Dendritic cell treated with granulocyte-macrophage colony-stimulating factor and Interleukin-4, amounts not matched to agents 40 ng/mL and 50 ng/mL, for 4 days (primary cell): ENCODE data around the gene EPB41L4B.
"Not testable (repeated sequence)": the region's sequence is repeated elsewhere in the genome, so short reads cannot be mapped to it uniquely, and the experiment has no call there.

Source experiments
- H3K27ac Mint-ChIP-seq: one replicate; pipeline ENCODE4 v1.8.0; 2022; ENCODE audit warnings: mild to moderate bottlenecking, mixed read lengths
- H3K27me3 Mint-ChIP-seq: one replicate; pipeline ENCODE4 v1.8.0; 2022; ENCODE audit warnings: mild to moderate bottlenecking, mixed read lengths
- H3K36me3 Mint-ChIP-seq: one replicate; pipeline ENCODE4 v1.8.0; 2022; ENCODE audit warnings: low read depth, mixed read lengths
- H3K4me1 Mint-ChIP-seq: one replicate; pipeline ENCODE4 v1.8.0; 2022; ENCODE audit warnings: low read depth, mixed read lengths
- H3K4me3 Mint-ChIP-seq: one replicate; pipeline ENCODE4 v1.8.0; 2022; ENCODE audit warnings: mild to moderate bottlenecking, moderate library complexity, mixed read lengths
- H3K9me3 Mint-ChIP-seq: one replicate; pipeline ENCODE4 v1.8.0; 2022; ENCODE audit warnings: mixed read lengths
- intact Hi-C: fragments of 100-400 bp; cut with micrococcal nuclease; formaldehyde crosslinking; loops from one replicate; pipeline ENCODE4 v1.15.0; 2022

Gene EPB41L4B

DNA sequence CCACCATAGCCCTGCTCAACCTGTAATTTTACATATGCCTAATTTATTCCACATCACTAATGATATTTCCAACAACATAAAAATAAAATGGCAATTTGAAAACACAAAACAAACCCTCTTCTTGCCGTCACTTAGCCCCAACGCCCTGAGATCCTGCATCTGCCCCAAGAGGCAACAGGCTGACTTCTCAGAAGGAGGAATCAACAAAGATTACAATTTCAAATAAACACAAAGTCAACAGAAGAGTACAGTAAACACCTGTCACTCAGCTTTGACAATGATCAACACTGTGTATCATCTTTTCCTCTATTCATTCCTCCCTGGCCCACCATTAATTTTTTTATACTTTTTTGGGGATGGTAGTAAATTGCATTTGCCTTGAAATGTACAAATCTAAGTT lies 19.8 kb downstream of the EPB41L4B start:
- H3K9me3 Mint-ChIP-seq: no peaks in the 10 kb centered on the region
- no peaks in the 10 kb centered on the region for H3K4me1 Mint-ChIP-seq
- H3K27me3 Mint-ChIP-seq: peaks cover 23% of the 10 kb centered on the region
- no peak overlapping the region for H3K27ac Mint-ChIP-seq
- intact Hi-C loops: no loop called here
- no peaks in the 10 kb centered on the region for H3K36me3 Mint-ChIP-seq
- no peak overlapping the region for H3K4me3 Mint-ChIP-seq

DNA sequence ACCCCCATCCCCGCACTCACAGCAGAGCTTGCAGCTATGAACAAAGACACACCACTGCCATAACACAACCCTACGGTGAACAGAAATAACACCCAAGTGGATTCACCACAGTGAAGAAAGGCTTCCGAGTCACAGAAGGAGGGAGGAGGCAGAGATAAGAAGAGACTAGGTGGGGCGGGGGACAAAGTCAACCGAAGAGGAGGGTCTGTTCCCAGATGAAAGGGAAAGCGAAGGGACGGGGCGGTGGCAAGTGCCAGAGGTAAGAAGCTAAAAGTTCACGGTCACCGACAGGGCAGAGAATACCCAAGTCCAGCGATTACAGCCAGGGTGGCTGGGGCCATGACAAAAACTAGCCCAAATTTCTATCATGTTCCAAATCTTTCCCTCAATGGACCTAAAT lies 21.0 kb downstream of the EPB41L4B start:
- intact Hi-C loops: no loop called here
- Mint-ChIP-seq H3K4me3 (no peak overlapping the region), H3K4me1 (no peaks in the 10 kb centered on the region), H3K36me3 (no peaks in the 10 kb centered on the region), H3K27ac (no peak overlapping the region), H3K27me3 (peaks cover 25% of the 10 kb centered on the region), H3K9me3 (no peaks in the 10 kb centered on the region)

DNA sequence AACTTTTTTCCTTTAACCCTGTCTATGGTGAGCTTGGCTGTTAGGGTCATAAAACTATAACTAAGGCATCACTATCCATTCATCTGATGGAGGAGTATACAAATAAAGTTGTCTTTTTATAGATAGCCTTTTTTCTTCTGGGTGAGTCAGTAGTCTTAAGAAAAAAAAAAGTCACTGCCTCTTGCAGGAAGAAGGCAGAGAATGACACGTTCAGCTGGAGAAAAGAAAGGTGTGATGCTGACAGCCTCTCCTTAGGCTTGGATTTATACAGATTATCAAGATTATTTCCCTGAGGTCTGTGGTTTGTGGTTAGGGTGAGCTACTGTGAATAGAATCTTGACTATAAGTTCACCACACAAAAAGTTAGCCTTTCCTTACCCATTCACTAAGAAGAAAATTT lies 23.0 kb downstream of the EPB41L4B start:
- Mint-ChIP-seq H3K4me3 (no peak overlapping the region), H3K9me3 (no peaks in the 10 kb centered on the region), H3K27me3 (peaks cover 22% of the 10 kb centered on the region), H3K27ac (no peak overlapping the region), H3K4me1 (no peaks in the 10 kb centered on the region), H3K36me3 (no peaks in the 10 kb centered on the region)
- intact Hi-C loops: no loop called here

DNA sequence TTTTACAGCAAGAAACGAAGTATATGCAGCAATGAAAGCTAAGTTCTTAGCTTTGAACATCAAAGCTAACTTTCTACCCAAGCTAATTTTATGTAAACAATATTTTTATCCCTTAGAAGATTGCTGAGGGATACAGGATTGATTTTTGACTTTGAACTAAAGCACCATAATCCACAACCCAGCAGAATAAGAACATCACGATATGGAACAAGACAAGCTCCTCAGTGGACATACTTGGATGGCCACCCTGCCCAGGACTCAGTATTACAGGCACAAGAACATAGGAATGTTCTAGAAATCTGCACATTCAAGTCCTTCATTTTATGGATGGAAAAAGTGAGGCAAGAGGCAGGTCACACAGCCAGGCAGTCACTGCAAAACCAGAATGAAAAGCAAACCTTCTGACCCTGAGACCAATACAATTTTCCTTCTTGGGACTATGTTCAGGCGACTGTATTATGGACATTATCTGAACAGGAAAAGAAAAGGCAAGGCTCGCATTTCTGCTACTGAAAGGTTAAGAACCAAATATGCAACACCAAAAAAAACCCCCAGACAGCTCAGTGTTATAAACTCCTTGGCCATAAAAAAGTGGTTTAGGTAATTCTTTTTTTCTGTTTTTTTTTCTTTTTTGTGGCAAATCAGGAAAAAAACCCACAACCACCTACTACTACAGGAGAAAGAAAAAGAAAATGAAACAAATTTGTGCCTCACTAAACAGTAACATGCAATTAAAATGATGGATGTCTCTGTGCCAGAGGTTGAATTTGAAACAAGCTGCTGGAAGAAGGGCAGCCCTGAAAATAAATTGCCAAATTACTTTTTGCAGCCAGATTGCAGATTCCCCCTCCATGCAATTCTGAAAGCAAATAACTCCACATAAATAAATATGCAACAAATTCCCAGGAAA lies 25.4 kb downstream of the EPB41L4B start:
- Mint-ChIP-seq H3K27me3 (peaks cover 12% of the 10 kb centered on the region), H3K27ac (no peak overlapping the region), H3K9me3 (no peaks in the 10 kb centered on the region), H3K36me3 (no peaks in the 10 kb centered on the region), H3K4me1 (no peaks in the 10 kb centered on the region), H3K4me3 (no peak overlapping the region)
- intact Hi-C loops: no loop called here

DNA sequence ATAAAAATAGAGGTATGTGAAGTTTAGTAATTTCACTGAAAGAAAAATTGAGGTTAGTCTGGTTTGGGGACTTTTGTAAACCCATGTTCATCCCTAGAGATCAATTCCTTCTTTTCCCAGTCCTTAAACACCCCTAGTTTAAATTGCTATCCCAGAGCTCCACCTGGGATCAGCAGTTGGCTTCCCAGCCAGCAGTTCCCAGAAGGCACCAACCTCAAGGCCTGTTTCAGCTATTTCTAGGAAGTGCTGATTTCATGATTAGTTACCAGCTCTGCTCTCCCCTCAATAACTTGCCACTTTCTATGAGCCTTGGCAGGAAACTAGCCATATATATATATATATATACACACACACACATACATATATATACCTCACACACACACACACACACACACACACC lies 30.5 kb downstream of the EPB41L4B start:
- no peaks in the 10 kb centered on the region for H3K4me1 Mint-ChIP-seq
- intact Hi-C loops: no loop called here
- no peaks in the 10 kb centered on the region for H3K36me3 Mint-ChIP-seq
- H3K27ac Mint-ChIP-seq: no peak overlapping the region
- no peak overlapping the region for H3K4me3 Mint-ChIP-seq
- peaks cover 5% of the 10 kb centered on the region for H3K27me3 Mint-ChIP-seq
- H3K9me3 Mint-ChIP-seq: no peaks in the 10 kb centered on the region

DNA sequence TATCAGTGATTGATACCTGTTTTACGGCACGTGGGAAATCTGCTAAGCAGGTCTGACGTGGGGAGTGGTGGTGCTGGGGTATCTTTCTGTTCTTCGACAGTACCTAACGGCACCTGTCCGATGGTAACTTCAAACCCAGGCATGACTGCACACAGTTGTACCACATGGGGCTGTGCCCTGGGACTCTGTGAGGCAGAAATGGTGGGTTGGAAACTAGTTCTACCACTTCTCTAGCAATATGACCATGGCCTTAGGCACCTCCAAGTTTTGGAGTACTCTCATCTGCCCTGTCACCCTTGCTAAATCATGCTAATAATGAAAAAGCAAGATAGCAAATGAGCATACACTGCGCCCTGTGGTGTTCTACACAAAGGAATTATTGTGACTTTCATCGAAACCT lies 30.9 kb downstream of the EPB41L4B start:
- no peaks in the 10 kb centered on the region for H3K36me3 Mint-ChIP-seq
- no peak overlapping the region for H3K4me3 Mint-ChIP-seq
- no peaks in the 10 kb centered on the region for H3K9me3 Mint-ChIP-seq
- no peak overlapping the region for H3K27ac Mint-ChIP-seq
- intact Hi-C loops: no loop called here
- peaks cover 4% of the 10 kb centered on the region for H3K27me3 Mint-ChIP-seq
- no peaks in the 10 kb centered on the region for H3K4me1 Mint-ChIP-seq

DNA sequence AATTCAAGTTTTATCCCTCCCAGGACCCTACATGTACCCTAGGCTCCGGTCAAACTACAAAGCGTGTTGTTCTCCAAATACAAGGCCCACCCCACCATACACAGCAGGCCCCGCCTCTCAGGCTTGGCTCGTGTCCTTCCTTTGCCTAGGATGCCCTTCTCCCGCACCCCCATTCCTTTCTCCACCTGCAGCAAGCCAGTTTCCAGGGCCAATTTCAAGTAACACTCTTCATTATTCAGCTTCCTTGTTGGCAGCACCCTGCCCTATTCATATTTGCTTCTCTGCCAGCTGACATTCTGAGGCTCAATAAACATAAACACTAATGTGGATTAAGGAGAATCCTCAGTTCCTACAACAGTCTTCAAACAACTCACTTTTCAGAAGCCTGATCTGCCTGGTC lies 31.7 kb downstream of the EPB41L4B start:
- Mint-ChIP-seq H3K4me3 (no peak overlapping the region), H3K36me3 (no peaks in the 10 kb centered on the region), H3K9me3 (no peaks in the 10 kb centered on the region), H3K27ac (no peak overlapping the region), H3K4me1 (no peaks in the 10 kb centered on the region), H3K27me3 (peaks cover 2% of the 10 kb centered on the region)
- intact Hi-C loops: no loop called here

DNA sequence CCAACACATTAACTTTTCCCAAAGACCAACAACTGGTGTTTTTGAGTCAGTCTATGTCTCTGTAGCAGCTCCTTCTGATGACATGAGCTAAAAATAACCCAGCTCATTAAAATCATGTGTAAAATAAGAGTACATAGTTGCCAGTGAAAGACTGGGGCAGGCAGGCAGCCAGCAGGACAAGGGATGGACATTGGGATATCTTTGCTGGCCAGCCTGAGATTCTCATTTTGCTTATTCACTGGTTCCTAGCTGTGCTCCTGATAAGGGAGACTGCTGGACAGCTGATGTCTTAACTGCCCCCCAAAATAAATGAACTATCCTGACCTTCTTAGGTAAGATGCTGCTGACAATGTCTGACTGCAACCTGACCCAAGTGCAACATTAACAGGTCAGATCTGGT lies 33.9 kb downstream of the EPB41L4B start:
- Mint-ChIP-seq H3K27me3 (peaks cover 6% of the 10 kb centered on the region), H3K4me1 (no peaks in the 10 kb centered on the region), H3K27ac (no peak overlapping the region), H3K4me3 (no peak overlapping the region), H3K9me3 (no peaks in the 10 kb centered on the region), H3K36me3 (no peaks in the 10 kb centered on the region)
- intact Hi-C loops: no loop called here

DNA sequence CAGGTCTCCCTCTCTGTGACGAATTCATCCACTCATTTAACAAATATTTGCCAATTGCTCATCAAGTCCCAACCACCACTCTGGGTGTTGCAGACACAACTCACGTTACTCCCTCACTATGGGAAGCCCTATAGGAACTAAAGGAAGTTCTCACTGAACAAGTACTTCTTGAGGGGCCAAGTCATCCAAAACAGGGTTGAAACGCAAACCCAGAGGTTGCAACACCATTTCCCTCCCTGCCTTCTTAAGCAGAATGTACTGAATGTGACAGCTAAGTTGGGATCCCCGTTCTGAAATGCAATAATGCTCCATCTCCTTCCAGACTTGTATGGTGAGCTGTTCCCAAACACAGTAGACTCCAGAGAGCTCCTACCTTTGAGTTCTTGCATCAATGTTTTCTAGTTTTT lies 34.3 kb downstream of the EPB41L4B start:
- Mint-ChIP-seq H3K36me3 (no peaks in the 10 kb centered on the region), H3K27me3 (peaks cover 6% of the 10 kb centered on the region), H3K4me3 (no peak overlapping the region), H3K27ac (no peak overlapping the region), H3K4me1 (no peaks in the 10 kb centered on the region), H3K9me3 (no peaks in the 10 kb centered on the region)
- intact Hi-C loops: no loop called here

DNA sequence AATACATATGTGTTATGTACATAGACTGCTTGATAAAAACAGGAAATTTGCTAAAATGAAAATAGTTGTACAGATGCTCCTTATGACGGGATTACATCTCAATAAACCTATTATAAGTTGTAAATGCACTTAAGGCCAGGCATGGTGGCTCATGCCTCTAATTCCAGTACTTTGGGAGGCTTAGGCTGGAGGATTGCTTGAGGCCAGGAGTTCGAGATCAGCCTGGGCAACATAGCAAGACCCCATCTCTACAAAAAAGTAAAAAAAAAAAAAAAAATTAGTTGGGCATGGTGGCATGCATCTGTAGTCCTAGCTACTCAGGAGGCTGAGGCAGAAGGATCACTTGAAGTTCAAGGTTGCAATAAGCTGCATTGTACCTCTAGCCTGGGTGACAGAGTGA lies 37.2 kb downstream of the EPB41L4B start:
- H3K4me3 Mint-ChIP-seq, H3K9me3 Mint-ChIP-seq, H3K27ac Mint-ChIP-seq, intact Hi-C loops, H3K4me1 Mint-ChIP-seq, H3K36me3 Mint-ChIP-seq: not testable (repeated sequence)
- peaks cover 13% of the 10 kb centered on the region for H3K27me3 Mint-ChIP-seq

DNA sequence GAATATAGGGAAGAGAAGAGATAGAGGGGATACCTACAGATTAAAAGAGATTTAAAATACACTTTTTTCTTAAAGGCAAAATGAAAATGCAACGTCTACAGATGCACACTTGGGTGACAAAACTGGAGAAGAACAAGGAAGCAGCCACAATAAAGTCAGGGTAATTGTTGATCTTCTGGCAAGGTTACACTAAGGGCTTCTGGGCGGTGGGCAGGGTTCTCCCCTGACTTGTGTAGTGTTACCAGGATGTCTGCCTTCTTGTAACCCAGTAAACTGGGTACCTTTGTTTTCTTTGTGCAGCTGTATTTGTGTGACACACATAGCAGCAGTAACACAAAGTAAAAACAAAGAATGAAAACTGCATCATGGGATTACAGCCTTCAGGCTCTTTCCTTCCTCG lies 37.8 kb downstream of the EPB41L4B start:
- H3K36me3 Mint-ChIP-seq: no peaks in the 10 kb centered on the region
- intact Hi-C loops: no loop called here
- no peaks in the 10 kb centered on the region for H3K4me1 Mint-ChIP-seq
- H3K9me3 Mint-ChIP-seq: no peaks in the 10 kb centered on the region
- H3K27ac Mint-ChIP-seq: no peak overlapping the region
- H3K27me3 Mint-ChIP-seq: peaks cover 14% of the 10 kb centered on the region
- no peak overlapping the region for H3K4me3 Mint-ChIP-seq

DNA sequence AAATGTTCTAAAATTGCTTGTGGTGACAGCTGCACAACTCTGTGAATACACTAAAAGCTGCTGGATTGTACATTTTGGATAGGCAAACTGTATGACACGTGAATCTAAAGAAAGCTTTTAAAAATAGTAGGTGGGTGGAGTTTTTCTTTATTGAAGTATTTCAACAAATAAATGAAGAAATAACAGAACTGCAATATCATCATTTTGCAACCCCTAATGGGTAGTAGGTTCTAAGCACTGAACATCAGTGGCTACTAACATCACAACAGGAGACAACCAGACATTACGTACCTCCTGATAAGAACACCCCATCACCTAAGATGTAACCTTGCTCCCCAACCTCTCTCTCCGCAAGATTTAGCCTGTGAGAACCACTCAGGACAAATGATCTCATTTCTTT lies 38.6 kb downstream of the EPB41L4B start:
- Mint-ChIP-seq H3K27ac (no peak overlapping the region), H3K4me3 (no peak overlapping the region), H3K36me3 (no peaks in the 10 kb centered on the region), H3K27me3 (peaks cover 20% of the 10 kb centered on the region), H3K4me1 (no peaks in the 10 kb centered on the region), H3K9me3 (no peaks in the 10 kb centered on the region)
- intact Hi-C loops: no loop called here

DNA sequence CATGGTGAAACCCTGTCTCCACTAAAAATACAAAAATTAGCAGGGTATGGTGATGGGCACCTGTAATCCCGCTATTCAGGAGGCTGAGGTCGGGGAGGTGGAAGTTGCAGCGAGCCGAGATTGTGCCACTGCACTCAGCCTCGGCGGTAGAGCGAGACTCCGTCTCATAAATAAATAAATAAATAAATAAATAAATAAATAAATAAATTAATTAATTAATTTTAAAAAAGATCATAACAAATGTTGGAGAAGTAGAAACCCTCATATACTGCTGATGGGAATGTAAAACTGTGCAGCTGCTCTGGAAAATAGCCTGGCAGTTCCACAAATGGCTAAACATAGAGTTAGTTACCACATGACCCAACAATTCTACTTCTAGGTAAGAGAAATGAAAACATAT lies 39.3 kb downstream of the EPB41L4B start:
- Mint-ChIP-seq H3K4me1 (no peaks in the 10 kb centered on the region), H3K36me3 (no peaks in the 10 kb centered on the region), H3K27me3 (peaks cover 20% of the 10 kb centered on the region), H3K27ac (no peak overlapping the region), H3K4me3 (no peak overlapping the region), H3K9me3 (no peaks in the 10 kb centered on the region)
- intact Hi-C loops: no loop called here

DNA sequence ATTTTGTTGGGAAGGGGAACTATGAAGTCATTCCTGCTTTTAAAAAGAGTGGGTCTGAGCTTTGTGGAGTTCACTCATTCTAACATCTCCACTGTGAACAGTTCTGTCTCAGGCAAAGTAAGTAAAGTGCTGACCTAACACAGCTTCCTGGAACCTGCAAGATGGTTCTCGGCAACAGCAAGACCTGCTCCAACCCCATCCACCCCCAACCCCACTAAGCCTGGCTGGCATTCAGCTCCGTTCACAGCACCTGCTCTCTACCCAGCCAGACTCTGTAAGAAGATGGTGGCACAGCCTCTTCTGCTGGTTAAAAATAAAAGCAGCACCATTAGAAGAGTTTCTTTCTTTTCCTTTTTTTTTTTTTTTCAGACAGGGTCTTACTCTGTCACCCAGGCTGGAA lies 42.0 kb downstream of the EPB41L4B start:
- Mint-ChIP-seq H3K27me3 (peaks cover 27% of the 10 kb centered on the region), H3K4me1 (no peaks in the 10 kb centered on the region), H3K36me3 (no peaks in the 10 kb centered on the region), H3K4me3 (no peak overlapping the region), H3K27ac (no peak overlapping the region), H3K9me3 (no peaks in the 10 kb centered on the region)
- intact Hi-C loops: no loop called here

DNA sequence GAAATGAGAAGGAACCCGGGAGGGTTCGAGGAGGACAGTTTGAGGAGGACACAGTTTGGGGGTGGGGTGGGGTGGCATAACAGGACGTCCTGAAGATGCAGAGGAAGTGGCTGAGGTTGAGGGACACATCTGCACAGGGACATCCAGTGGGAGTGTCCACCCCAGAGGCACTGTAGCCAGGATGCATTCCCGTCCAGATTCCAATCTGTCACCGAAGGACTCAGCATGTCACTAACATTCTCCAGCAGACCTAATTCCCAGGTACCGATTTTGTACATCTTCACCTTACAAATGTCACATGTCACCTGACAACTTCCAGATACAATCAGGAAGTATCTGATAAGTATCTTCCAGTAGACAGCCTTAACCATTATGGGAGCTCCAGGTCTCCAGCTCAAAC lies 42.6 kb downstream of the EPB41L4B start:
- Mint-ChIP-seq H3K36me3 (no peaks in the 10 kb centered on the region), H3K4me3 (no peak overlapping the region), H3K4me1 (no peaks in the 10 kb centered on the region), H3K27me3 (peaks cover 30% of the 10 kb centered on the region), H3K27ac (no peak overlapping the region), H3K9me3 (no peaks in the 10 kb centered on the region)
- intact Hi-C loops: no loop called here
